Prostate gland (tissue), 2 donors: ENCODE results near the gene FNDC3B.

Source experiments
- CTCF ChIP-seq, 4 experiments: fragments of 200-600 bp in 2 of 4; fragments of 450-650 bp in 2 of 4; sonication (generic) in 2 of 4; IDR thresholded peaks; 1 replicate in 3 of 4; 2 replicates in 1 of 4; pipeline ENCODE4 v1.5.1; 2016 to 2019; ENCODE audit warnings: antibody characterized with exemption in 4 of 4, mild to moderate bottlenecking in 2 of 4, moderate library complexity in 2 of 4
- POLR2A ChIP-seq: fragments of 450-650 bp; IDR thresholded peaks from one replicate; pipeline ENCODE4 v1.6.1; 2016; ENCODE audit warnings: antibody characterized with exemption, mild to moderate bottlenecking
- POLR2AphosphoS5 ChIP-seq: sonication (generic); formaldehyde crosslinking; IDR thresholded peaks from one replicate; pipeline ENCODE4 v1.6.1; 2017; ENCODE audit warnings: antibody characterized with exemption

- TF ChIP-seq CTCF (IDR thresholded peaks at IDR 0.05) = no peak
- TF ChIP-seq POLR2A = no peak
- no peak for TF ChIP-seq POLR2AphosphoS5
Measured at GRCh38 chr3:172080503-172080902, 41.1 kb downstream of the FNDC3B start.
